CD4-positive, CD25-positive, alpha-beta regulatory T cell (primary cell): ENCODE results near the gene DMAC2. TPM values are rescaled to one million over a fixed set of nuclear protein-coding genes. Genes with fewer than 3 reads are reported as not detected.
"Not testable (repeated sequence)": the region's sequence is repeated elsewhere in the genome, so short reads cannot be mapped to it uniquely, and the experiment has no call there.

ENCODE experiments used
- ATAC-seq, 2 donors: fragments of 150-1000 bp; cut with Tn5 transposase; one replicate each; pipeline ENCODE4 v1.10.0; 2021; ENCODE audit warnings: low read depth in 2 of 2, moderate number of reproducible peaks in 2 of 2, moderate library complexity in 1 of 2
- DNase-seq, 3 donors: peaks; one replicate each; pipeline versions ENCODE4 v3.0.0 to v3.0.0-alpha.2; 2012 to 2022; ENCODE audit warnings: mixed read lengths in 1 of 3
- H3K27ac ChIP-seq: one replicate; pipeline ENCODE4 v1.7.0; 2013; ENCODE audit warnings: mild to moderate bottlenecking, low read length; ENCODE audit not compliant: insufficient read depth, poor library complexity, severe bottlenecking
- H3K27me3 ChIP-seq: one replicate; pipeline ENCODE4 v1.7.0; 2013; ENCODE audit warnings: low read length; ENCODE audit not compliant: control insufficient read depth, insufficient read depth
- H3K36me3 ChIP-seq: one replicate; pipeline ENCODE4 v1.7.0; 2013; ENCODE audit warnings: mild to moderate bottlenecking, low read length, moderate library complexity; ENCODE audit not compliant: control insufficient read depth, insufficient read depth
- H3K4me1 ChIP-seq: 2 replicates; pipeline ENCODE4 v1.7.0; 2013; ENCODE audit warnings: mild to moderate bottlenecking, low read length; ENCODE audit not compliant: insufficient read depth, control insufficient read depth, poor library complexity, severe bottlenecking
- H3K4me3 ChIP-seq: one replicate; pipeline ENCODE4 v1.7.0; 2013; ENCODE audit warnings: low read depth, mild to moderate bottlenecking, low read length, moderate library complexity
- H3K9me3 ChIP-seq, 2 experiments: 1 replicate in 1 of 2; 2 replicates in 1 of 2; pipeline ENCODE4 v1.7.0; 2013; ENCODE audit warnings: low read length in 2 of 2, mild to moderate bottlenecking in 1 of 2, moderate library complexity in 1 of 2; ENCODE audit not compliant: control insufficient read depth in 2 of 2
- H3K27ac Mint-ChIP-seq, 3 donors: one replicate each; pipeline ENCODE4 v1.8.0; 2020 to 2022; ENCODE audit warnings: mild to moderate bottlenecking in 3 of 3, mixed read lengths in 3 of 3, moderate library complexity in 2 of 3
- H3K27me3 Mint-ChIP-seq: one replicate; pipeline ENCODE4 v1.8.0; 2022; ENCODE audit warnings: mild to moderate bottlenecking, mixed read lengths
- H3K36me3 Mint-ChIP-seq: one replicate; pipeline ENCODE4 v1.8.0; 2020; ENCODE audit warnings: mixed read lengths
- H3K4me1 Mint-ChIP-seq, 4 donors: one replicate each; pipeline ENCODE4 v1.8.0; 2020 to 2022; ENCODE audit warnings: mixed read lengths in 4 of 4, mild to moderate bottlenecking in 1 of 4
- H3K4me3 Mint-ChIP-seq, 4 donors: one replicate each; pipeline ENCODE4 v1.8.0; 2020 to 2022; ENCODE audit warnings: mild to moderate bottlenecking in 4 of 4, mixed read lengths in 4 of 4, moderate library complexity in 3 of 4
- H3K9me3 Mint-ChIP-seq, 7 donors: one replicate each; pipeline ENCODE4 v1.8.0; 2020 to 2022; ENCODE audit warnings: mixed read lengths in 7 of 7, mild to moderate bottlenecking in 3 of 7, moderate library complexity in 2 of 7
- polyA plus RNA-seq, 4 donors: library from polyadenylated mRNA; unstranded; fragments of 300-500 nt; fragmentation: Illumina TruSeq; gene quantifications; one replicate each; pipeline ENCODE4 v1.2.3, GENCODE V29; 2021
- total RNA-seq: library from RNA; stranded (reverse); gene quantifications from one replicate; pipeline ENCODE4 v1.2.3, GENCODE V29; 2022

The DMAC2 gene
- total and polyA plus RNA-seq, 5 donors from 2014 or later = 26.8 to 58.6 (median 48.3) TPM

GRCh38 chr19:41391618-41392017, 48.1 kb downstream of the DMAC2 start:
- peak overlapping the region in 1 of 4 donors; percentile 25 for H3K4me3 Mint-ChIP-seq
- H3K27me3 Mint-ChIP-seq = no peaks in the 10 kb centered on the region
- no peak overlapping the region for H3K27ac Mint-ChIP-seq
- H3K27ac ChIP-seq = no peak overlapping the region
- ATAC-seq = no peak
- no peak for DNase-seq
- peaks cover 13% of the 10 kb centered on the region for H3K4me1 ChIP-seq
- no peaks in the 10 kb centered on the region for H3K27me3 ChIP-seq
- no peaks in the 10 kb centered on the region for H3K9me3 Mint-ChIP-seq
- peaks cover 7 to 16% (median 11%) of the 10 kb centered on the region in 4 donors for H3K4me1 Mint-ChIP-seq
- H3K9me3 ChIP-seq = no peaks in the 10 kb centered on the region
- peaks cover 32% of the 10 kb centered on the region for H3K36me3 ChIP-seq
- H3K4me3 ChIP-seq = no peak overlapping the region
- peaks cover 20% of the 10 kb centered on the region for H3K36me3 Mint-ChIP-seq

GRCh38 chr19:41386442-41386841, 53.3 kb downstream of the DMAC2 start:
- peaks cover 25% of the 10 kb centered on the region for H3K36me3 Mint-ChIP-seq

DNA sequence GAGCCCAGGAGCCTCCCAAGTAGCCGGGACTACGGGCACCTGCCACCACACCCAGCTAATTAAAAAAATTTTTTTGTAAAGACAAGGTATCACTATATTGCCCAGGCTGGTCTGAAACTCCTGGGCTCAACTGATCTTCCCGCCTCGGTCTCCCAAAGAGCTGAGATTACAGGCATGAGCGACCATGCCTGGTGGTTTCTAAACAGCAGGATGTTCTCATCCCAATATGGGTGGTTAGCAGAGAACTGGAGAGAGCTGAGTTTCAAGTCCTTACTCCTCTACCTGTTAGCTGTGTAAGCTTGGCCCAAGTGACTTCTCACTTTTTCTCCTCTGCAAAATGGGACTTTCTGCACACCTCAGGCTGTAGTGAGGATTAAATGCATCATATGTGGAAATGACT, 55.4 kb downstream of the DMAC2 start:
- Histone ChIP-seq H3K27me3 (no peaks in the 10 kb centered on the region), H3K4me1 (no peaks in the 10 kb centered on the region), H3K27ac (no peak overlapping the region), H3K9me3 (no peaks in the 10 kb centered on the region), H3K36me3 (peaks cover 10% of the 10 kb centered on the region), H3K4me3 (no peak overlapping the region)
- ATAC-seq (no peak), DNase-seq (no peak)
- H3K4me3 Mint-ChIP-seq = no peak overlapping the region
- peaks cover 16% of the 10 kb centered on the region for H3K36me3 Mint-ChIP-seq
- no peaks in the 10 kb centered on the region for H3K9me3 Mint-ChIP-seq
- H3K4me1 Mint-ChIP-seq = peaks cover 0 to 3% (median 1%) of the 10 kb centered on the region in 4 donors
- no peak overlapping the region for H3K27ac Mint-ChIP-seq
- no peaks in the 10 kb centered on the region for H3K27me3 Mint-ChIP-seq

More at GRCh38 chr19:41386442-41386841, 53.3 kb downstream of the DMAC2 start:
- DNase-seq = no peak
- H3K36me3 ChIP-seq = peaks cover 26% of the 10 kb centered on the region
- no peak for ATAC-seq
- no peak overlapping the region for H3K27ac ChIP-seq
- no peaks in the 10 kb centered on the region for H3K9me3 ChIP-seq
- Mint-ChIP-seq H3K27me3 (no peaks in the 10 kb centered on the region), H3K27ac (peak overlapping the region in 1 of 3 donors; percentile 76), H3K4me1 (peaks cover 0 to 3% (median 1%) of the 10 kb centered on the region in 4 donors), H3K9me3 (no peaks in the 10 kb centered on the region), H3K4me3 (no peak overlapping the region)
- no peaks in the 10 kb centered on the region for H3K27me3 ChIP-seq
- H3K4me1 ChIP-seq = no peaks in the 10 kb centered on the region
- no peak overlapping the region for H3K4me3 ChIP-seq

GRCh38 chr19:41381536-41381935, 58.2 kb downstream of the DMAC2 start:
- not testable (repeated sequence) for H3K27me3 Mint-ChIP-seq, H3K36me3 ChIP-seq, H3K4me1 ChIP-seq, H3K4me3 ChIP-seq, H3K9me3 Mint-ChIP-seq, H3K27ac Mint-ChIP-seq, DNase-seq, ATAC-seq, H3K4me3 Mint-ChIP-seq, H3K27me3 ChIP-seq, H3K9me3 ChIP-seq, H3K27ac ChIP-seq
- H3K36me3 Mint-ChIP-seq = peaks cover 21% of the 10 kb centered on the region
- H3K4me1 Mint-ChIP-seq = peaks cover 0 to 16% (median 3%) of the 10 kb centered on the region in 4 donors

Other genes with a start within 250 kb of the DMAC2 start
- gene CYP2S1, start 246.7 kb downstream of the DMAC2 start, total RNA-seq = not detected
- under 1 TPM in 1 of 4 donors, not detected in 3; 0.28 TPM for gene CYP2S1, start 246.7 kb downstream of the DMAC2 start, polyA plus RNA-seq
- not detected for gene AXL, start 220.7 kb downstream of the DMAC2 start, total RNA-seq
- gene AXL, start 220.7 kb downstream of the DMAC2 start, polyA plus RNA-seq = under 1 TPM; 0.08 to 0.47 (median 0.41) TPM
- gene HNRNPUL1, start 175.5 kb downstream of the DMAC2 start, total RNA-seq = 354 TPM
- gene HNRNPUL1, start 175.5 kb downstream of the DMAC2 start, polyA plus RNA-seq = 10 to 100 TPM; 39.3 to 56.8 (median 45.4) TPM
- gene CCDC97, start 129.7 kb downstream of the DMAC2 start, total RNA-seq = 43.7 TPM
- gene CCDC97, start 129.7 kb downstream of the DMAC2 start, polyA plus RNA-seq = 10 to 100 TPM; 17.7 to 21.8 (median 19.6) TPM
- 414 TPM for gene TGFB1, start 86.0 kb downstream of the DMAC2 start, total RNA-seq
- 10 to 100 TPM; 31.6 to 51.8 (median 46.9) TPM for gene TGFB1, start 86.0 kb downstream of the DMAC2 start, polyA plus RNA-seq
- 22.3 TPM for gene B9D2, start 75.8 kb downstream of the DMAC2 start, total RNA-seq
- gene B9D2, start 75.8 kb downstream of the DMAC2 start, polyA plus RNA-seq = 10 to 100 TPM; 23.9 to 28.4 (median 24.3) TPM
- 12.4 TPM for gene TMEM91, start 63.4 kb downstream of the DMAC2 start, total RNA-seq
- 1 to 10 TPM; 2.0 to 7.5 (median 4.0) TPM for gene TMEM91, start 63.4 kb downstream of the DMAC2 start, polyA plus RNA-seq
- gene EXOSC5, start 42.6 kb downstream of the DMAC2 start, total RNA-seq = 13.9 TPM
- gene EXOSC5, start 42.6 kb downstream of the DMAC2 start, polyA plus RNA-seq = 10 to 100 TPM; 46.1 to 65.3 (median 58.6) TPM
- gene BCKDHA, start 42.1 kb downstream of the DMAC2 start, total RNA-seq = 14.3 TPM
- 10 to 100 TPM; 55.8 to 66.0 (median 61.9) TPM for gene BCKDHA, start 42.1 kb downstream of the DMAC2 start, polyA plus RNA-seq
- 0.67 TPM for gene B3GNT8, start 12.5 kb downstream of the DMAC2 start, total RNA-seq
- 1 to 10 TPM in 1 of 4 donors, under 1 TPM in 3; 0.45 to 1.0 (median 0.59) TPM for gene B3GNT8, start 12.5 kb downstream of the DMAC2 start, polyA plus RNA-seq
- not detected for gene ERICH4, start 3.2 kb upstream of the DMAC2 start, total RNA-seq
- not detected for gene ERICH4, start 3.2 kb upstream of the DMAC2 start, polyA plus RNA-seq
- 43.8 TPM for gene CEACAM21, start 136.3 kb upstream of the DMAC2 start, total RNA-seq
- gene CEACAM21, start 136.3 kb upstream of the DMAC2 start, polyA plus RNA-seq = 10 to 100 TPM; 39.1 to 58.6 (median 46.7) TPM
- 16.1 TPM for gene CEACAM4, start 187.2 kb upstream of the DMAC2 start, total RNA-seq
- 10 to 100 TPM; 24.4 to 50.2 (median 36.5) TPM for gene CEACAM4, start 187.2 kb upstream of the DMAC2 start, polyA plus RNA-seq
- gene CEACAM7, start 248.4 kb upstream of the DMAC2 start, total RNA-seq = not detected
- not detected for gene CEACAM7, start 248.4 kb upstream of the DMAC2 start, polyA plus RNA-seq